ENCODE measurements around the gene OR3A2. TPM values are rescaled to one million over a fixed set of nuclear protein-coding genes. Genes with fewer than 3 reads are reported as not detected.
"Not testable (repeated sequence)": the region's sequence is repeated elsewhere in the genome, so short reads cannot be mapped to it uniquely, and the experiment has no call there.

OR3A2 gene
- total RNA-seq, 4 donors from 2014 or later, result not detected

DNA sequence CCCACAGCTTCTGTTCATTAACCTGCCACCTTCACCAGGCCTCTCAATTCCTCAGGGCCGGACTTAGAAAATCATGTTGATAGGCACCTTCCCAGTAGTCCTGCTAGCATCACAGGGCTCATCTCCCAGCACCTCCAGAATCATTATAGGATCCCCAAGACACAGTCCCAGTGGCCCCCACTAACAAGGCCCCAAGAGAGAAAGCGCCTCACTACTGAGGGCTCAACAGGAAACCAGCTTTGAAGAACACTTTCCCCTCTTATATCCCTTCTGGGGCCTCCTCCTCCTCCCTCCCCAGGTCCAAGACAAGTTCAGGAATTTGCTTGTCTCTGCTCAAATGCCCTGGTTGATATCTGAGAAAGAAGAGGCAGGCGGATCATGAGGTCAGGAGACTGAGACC lies 25.0 kb upstream of the OR3A2 start, which contains the start of gene OR3A3:
OR3A3 (plus strand) TSS at position 301 of the 400 bp plus-strand sequence.
- DNase-seq, result no peak
- Histone ChIP-seq H3K9me3 (no peaks in the 10 kb centered on the region), H3K36me3 (no peaks in the 10 kb centered on the region), H3K4me3 (replicated peaks in 1 of 3) (no peak within 1 kb of the TSS), H3K4me1 (no peaks in the 10 kb centered on the region), H3K27ac (no peak within 1 kb of the TSS), H3K27me3 (no peaks in the 10 kb centered on the region)
- WGBS, 2 donors, result 81 to 86% methylated on average over 3 of the region's 3 CpGs
- TF ChIP-seq, protein P1, sequence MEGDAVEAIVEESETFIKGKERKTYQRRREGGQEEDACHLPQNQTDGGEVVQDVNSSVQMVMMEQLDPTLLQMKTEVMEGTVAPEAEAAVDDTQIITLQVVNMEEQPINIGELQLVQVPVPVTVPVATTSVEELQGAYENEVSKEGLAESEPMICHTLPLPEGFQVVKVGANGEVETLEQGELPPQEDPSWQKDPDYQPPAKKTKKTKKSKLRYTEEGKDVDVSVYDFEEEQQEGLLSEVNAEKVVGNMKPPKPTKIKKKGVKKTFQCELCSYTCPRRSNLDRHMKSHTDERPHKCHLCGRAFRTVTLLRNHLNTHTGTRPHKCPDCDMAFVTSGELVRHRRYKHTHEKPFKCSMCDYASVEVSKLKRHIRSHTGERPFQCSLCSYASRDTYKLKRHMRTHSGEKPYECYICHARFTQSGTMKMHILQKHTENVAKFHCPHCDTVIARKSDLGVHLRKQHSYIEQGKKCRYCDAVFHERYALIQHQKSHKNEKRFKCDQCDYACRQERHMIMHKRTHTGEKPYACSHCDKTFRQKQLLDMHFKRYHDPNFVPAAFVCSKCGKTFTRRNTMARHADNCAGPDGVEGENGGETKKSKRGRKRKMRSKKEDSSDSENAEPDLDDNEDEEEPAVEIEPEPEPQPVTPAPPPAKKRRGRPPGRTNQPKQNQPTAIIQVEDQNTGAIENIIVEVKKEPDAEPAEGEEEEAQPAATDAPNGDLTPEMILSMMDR (IDR thresholded peaks at IDR 0.05), result no peak
- TF ChIP-seq POLR2A (IDR thresholded peaks at IDR 0.05), result no peak
- intact Hi-C loops (cut with DNase I), result no loop called here

- H3K27ac ChIP-seq; H3K36me3 ChIP-seq; H3K4me3 ChIP-seq (replicated peaks in 1 of 3); H3K27me3 ChIP-seq; intact Hi-C loops (cut with DNase I); DNase-seq; H3K4me1 ChIP-seq; H3K9me3 ChIP-seq: not testable (repeated sequence)
- WGBS, 2 donors, result 68 to 87% methylated on average over 1 of the region's 1 CpG
Observed at GRCh38 chr17:3403856-3404255, 17.7 kb upstream of the OR3A2 start.

DNA sequence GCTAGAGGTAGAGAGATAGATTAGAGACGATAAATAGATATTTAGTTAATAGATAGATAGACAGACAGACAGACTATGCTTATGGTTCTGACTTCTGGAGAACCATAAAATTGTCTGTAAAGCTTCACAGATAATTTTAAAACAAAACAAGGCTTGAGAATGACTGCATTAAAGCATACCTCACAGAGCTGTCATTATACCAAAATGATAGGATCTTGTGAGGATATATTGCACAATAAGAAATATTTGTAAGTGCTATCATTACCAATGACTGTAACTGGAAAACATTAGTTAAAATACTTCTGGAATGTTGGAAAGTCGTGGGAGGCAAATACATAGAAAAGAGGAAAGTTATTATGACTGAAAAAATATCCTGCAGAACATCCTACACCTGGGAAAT lies 15.7 kb upstream of the OR3A2 start:
- H3K27me3 ChIP-seq, result no peaks in the 10 kb centered on the region
- no peak overlapping the region for H3K27ac ChIP-seq
- intact Hi-C loops (cut with DNase I), result no loop called here
- no peaks in the 10 kb centered on the region for H3K36me3 ChIP-seq
- 54 to 60% methylated on average over 2 of the region's 2 CpGs for whole genome bisulfite sequencing, 2 donors
- H3K9me3 ChIP-seq, result no peaks in the 10 kb centered on the region
- no peak for TF ChIP-seq POLR2A (IDR thresholded peaks at IDR 0.05)
- TF ChIP-seq, protein P1 (IDR thresholded peaks at IDR 0.05), result no peak
- no peak overlapping the region for H3K4me3 ChIP-seq (replicated peaks in 1 of 3)
- no peaks in the 10 kb centered on the region for H3K4me1 ChIP-seq
- DNase-seq, result no peak

- Histone ChIP-seq H3K9me3 (no peaks in the 10 kb centered on the region), H3K27me3 (no peaks in the 10 kb centered on the region), H3K36me3 (no peaks in the 10 kb centered on the region), H3K27ac (no peak overlapping the region), H3K4me1 (no peaks in the 10 kb centered on the region), H3K4me3 (replicated peaks in 1 of 3) (no peak overlapping the region)
- 54 to 62% methylated on average over 6 of the region's 6 CpGs for WGBS, 2 donors
- intact Hi-C loops (cut with DNase I), result no loop called here
- DNase-seq, result no peak
- TF ChIP-seq, protein P1 (IDR thresholded peaks at IDR 0.05), result no peak
- TF ChIP-seq POLR2A (IDR thresholded peaks at IDR 0.05), result no peak
Observed at GRCh38 chr17:3400055-3400454, 13.9 kb upstream of the OR3A2 start.

DNA sequence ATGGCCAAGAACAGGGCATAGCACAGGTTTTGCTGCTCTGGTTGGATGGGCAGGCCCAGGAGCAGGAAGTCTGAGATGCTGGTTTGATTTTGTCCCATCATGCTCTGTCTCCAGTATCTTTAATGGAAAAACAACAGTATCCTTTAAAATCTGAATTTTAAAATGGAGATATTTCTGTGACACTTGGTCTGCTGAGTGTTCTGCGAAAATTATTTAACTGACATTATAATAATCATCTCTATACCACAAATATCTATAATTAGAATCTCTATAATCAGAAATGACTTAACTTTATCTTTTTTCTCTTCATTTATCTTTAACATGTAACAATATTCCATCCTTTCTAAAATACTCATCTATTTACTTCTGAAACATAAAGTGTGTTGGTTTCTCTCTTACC lies 12.2 kb upstream of the OR3A2 start, which contains the start of gene OR1E1:
OR1E1 (minus strand) TSS at position 101 of the 400 bp plus-strand sequence; CDS start at position 101, 0 bp downstream.
- no peak for DNase-seq
- H3K27ac ChIP-seq, result no peak within 1 kb of the TSS
- TF ChIP-seq, protein P1 (IDR thresholded peaks at IDR 0.05), result no peak
- no peak for TF ChIP-seq POLR2A (IDR thresholded peaks at IDR 0.05)
- WGBS, 2 donors, result 79 to 83% methylated on average over 1 of the region's 1 CpG
- no peaks in the 10 kb centered on the region for H3K4me1 ChIP-seq
- H3K4me3 ChIP-seq (replicated peaks in 1 of 3), result no peak within 1 kb of the TSS
- no peaks in the 10 kb centered on the region for H3K36me3 ChIP-seq
- H3K27me3 ChIP-seq, result no peaks in the 10 kb centered on the region
- intact Hi-C loops (cut with DNase I), result no loop called here
- no peaks in the 10 kb centered on the region for H3K9me3 ChIP-seq

DNA sequence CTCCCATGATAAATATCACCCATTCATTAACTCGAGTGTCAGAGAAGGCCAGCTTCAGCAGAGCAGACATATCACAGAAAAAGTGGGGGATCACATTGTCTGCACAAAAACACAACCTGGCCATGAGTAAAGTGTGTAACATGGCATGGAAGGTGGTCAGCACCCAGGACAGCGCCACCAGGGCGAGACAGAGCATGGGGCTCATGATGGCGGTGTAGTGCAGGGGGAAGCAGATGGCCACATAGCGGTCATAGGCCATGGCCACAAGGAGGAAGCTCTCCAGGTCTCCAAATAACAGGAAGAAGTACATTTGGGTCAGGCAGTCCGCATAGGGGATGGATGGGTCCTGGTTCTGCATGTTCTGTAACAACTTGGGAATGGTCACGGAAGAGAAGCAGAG lies 11.7 kb upstream of the OR3A2 start:
- DNase-seq; H3K4me3 ChIP-seq (replicated peaks in 1 of 3); H3K27ac ChIP-seq; H3K4me1 ChIP-seq; H3K27me3 ChIP-seq; intact Hi-C loops (cut with DNase I); H3K9me3 ChIP-seq; H3K36me3 ChIP-seq: not testable (repeated sequence)
- WGBS, 2 donors, result 48 to 53% methylated on average over 7 of the region's 7 CpGs
